CD4-positive, alpha-beta T cell treated with Interferon gamma for 1 hour (primary cell): ENCODE measurements around the gene LRRC25.

Source experiments
- DNase-seq: peaks from one replicate; pipeline ENCODE4 v3.0.0-alpha.2; 2020

Gene LRRC25

DNA sequence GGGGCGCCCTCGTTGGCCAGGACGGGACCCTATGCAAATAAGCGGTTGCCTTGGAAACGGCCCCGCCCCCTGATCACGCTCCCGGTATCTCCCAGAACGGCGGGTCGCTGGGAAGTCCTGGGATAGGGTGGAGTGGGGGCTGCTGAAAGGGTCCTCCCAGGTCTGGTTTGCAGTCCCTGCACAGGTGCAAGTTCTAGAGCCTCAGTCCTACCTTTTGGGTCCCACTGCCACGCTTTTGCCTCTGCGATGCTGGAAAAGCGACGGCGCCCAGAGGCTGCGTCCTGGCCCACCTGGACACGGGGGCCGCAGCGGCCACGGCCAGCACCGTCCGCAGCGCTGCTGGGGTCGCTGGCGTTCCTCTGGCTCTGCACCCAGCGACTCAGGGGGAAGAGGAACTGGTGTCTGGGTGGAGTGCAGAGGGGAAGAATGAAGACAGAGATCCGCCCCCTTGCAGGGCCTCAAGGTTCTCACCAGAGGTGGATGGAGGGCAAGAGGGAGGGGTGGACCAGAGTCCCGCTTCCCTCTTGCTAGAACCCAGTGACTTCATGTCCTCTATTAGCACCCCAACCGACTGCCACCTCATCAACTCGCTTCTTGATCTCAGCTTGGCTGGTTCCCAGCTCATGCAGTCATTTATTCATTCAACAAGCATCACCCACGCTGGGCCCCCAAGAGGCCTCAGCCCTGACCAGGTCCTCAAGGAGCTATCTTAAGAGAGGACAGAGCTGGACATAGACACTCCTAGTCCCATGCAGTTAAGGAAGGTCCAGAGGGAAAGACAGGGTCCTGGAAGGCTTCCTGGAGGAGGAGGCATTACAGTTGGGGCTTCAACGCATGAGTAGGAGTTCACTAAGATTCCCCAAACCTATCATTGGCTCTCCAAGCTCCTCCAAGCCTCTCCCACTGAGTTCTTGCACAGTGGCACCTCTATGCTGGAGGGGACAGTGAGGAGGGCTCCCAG is at the start of gene LRRC25:
TSS of gene LRRC25 (minus strand) at position 381 of the 961 bp plus-strand sequence. CDS start 659 bp downstream, outside the sequence.
- peak; percentile 81 for DNase-seq

DNA sequence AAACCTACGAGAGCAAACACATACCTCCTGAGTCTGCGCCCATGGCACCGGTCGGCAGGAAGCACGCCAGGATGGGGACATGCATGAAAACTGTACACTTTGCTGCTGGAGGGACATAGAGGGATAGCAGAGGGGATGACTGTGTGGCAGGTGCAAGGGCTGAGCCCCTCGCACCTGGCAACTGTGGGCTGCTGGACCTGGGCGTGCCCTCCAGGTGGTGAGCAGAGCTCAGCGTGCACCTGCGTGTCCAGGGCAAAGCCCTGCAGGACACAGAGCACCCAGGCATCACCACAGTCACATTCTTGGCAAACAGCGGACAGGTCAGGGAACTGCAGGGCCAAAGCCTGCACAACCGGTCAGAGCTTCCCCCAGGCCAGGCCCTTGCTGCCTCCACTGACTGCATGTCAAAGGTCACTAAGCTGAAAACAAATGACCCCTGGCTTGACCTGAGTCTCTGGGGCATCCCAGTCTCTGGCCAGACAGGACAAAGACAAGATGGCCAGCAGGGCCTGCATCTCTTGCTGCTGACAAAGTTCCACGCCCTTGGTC is 49.5 kb upstream of the LRRC25 start:
- DNase-seq = no peak

DNA sequence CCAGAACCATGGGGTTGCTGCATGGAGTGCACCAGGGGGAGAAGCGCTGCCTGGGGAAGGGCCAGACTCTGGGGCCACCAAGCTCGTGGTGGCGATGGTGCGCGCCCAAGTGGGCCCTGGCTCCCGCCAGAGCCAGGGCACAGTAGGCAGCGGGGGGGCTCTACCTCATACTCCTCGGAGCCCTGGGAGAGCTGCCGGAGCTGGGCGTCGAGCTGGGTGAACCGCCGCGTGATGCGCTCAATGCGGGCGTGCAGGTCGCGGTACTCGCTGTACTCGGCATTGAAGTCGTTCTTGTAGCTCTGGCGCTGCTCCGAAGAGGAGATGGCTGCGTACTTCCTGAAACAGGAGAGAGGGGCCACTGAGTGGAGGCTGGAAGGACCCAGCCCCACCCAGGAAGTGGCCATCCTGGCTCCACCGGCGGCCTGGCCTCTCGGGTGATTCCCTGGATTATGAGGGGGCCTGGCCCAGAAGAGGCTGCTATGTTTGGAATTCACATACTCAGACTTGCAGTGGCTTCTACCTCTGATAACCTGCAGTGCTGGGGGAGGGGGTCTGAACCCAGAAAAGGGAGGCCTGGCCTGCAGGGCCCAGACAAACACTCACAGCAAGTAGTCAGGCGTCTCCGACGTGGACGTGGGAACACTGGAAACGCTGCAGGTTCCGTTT is 48.9 kb upstream of the LRRC25 start:
- no peak for DNase-seq

DNA sequence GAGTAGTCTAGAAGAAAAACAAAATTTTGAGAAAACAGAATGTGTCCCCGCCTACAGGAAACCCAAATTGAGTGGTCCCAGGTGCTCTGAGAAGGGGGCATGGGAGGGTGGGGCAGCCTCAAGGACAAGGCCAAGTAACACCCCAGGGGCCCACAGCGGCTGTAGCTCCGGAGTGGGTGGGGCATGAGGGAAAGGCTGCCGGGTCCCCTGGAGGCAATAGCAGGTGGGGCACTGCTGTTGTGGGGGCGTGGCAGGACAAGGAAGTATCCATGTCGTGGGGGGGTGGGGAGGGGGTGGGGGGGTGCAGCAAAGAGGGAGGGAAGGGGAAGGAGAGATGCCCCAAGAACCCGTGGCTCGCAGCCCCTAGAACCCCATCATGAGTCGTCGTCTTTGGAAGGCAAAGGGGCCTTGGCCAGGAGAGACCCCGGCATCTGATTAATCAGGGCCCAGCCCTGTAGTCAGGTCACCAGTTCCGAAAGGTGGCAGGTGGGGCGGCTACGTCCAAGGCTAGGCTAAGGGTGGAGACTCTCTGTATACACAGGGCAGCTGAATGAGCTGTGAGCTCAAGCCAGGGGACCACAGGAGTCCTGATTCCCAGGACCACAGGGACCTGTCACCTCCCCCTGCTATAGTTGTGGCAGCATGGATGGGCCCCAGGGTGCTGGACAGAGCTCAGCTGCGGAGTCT is 48.0 kb upstream of the LRRC25 start:
- no peak for DNase-seq

DNA sequence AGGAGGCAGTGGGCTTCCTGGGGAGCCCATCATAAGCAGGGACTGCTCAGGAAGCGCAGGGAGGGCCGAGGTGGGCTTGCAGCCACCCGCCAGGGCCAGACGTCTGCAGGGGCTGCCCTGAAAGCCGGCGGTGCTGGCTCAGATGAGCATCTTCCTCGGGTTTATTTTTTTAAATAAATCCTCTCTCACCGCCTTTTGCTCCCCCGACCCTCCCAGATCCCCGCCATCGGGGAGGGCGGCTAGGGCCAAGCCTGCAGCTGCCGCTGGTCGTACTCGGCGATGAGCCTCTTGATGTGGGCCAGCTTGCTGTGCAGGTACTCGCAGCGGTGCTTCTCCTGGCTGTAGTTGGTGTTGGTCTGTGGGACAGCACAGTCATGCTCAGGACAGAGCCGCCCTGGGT is 47.1 kb upstream of the LRRC25 start:
- no peak for DNase-seq

DNA sequence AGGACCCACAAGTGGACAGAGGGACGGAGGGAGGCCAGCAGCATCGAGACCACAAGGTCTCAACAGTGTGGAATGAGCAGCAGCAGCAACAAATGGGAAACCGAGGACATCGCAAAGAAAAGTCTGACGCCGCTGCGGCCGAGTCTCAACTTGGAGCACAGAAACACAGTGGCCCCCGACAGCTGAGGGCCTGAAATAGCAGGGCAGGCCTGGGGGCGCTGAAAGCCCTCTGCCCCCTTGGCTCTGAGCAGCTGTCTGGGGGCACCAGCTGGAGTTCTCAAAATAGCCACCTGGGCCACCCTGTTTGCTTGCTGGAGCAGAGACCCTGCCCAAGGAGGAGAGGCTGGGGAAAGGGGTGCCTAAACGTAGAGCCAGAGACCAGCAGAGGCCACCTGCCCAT is 46.4 kb upstream of the LRRC25 start:
- no peak for DNase-seq

DNA sequence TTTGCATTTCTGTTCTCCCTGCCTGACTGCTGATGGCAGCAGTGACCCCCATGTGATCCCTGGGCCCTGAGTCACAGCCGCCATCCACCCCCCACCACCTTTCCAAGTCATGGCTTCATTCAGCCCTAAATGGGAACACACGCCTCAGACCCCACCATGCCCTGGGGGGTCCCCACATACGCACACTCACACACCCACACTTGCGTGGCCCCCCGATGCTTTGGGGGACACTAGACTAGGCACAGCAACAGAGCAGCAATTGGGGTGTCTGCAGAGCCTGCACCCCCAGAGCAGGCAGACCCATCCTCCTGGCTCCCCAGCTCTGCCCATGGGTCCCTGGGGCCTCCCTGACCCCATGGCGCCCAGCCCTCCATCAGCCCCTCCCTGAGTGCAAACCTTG is 46.0 kb upstream of the LRRC25 start:
- DNase-seq = no peak

DNA sequence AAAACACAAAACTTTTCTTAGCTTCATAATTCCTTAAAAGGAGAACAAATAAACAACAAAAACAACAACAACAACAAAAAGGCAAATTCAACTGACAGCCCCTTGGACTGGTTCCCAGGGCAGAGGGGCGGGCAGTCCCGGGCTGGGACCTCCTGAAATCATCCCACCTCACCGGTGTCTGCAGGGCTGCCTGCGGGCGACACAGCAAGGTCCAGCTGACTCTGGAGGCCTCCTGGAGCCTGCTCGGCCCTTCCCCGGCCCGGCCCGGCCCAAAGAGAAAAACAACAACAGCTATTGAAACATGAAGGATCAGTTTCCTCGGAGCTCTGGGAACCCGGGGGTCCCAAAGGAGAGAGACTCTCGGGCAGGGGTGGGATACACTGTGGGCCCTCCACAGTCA is 45.5 kb upstream of the LRRC25 start:
- DNase-seq = no peak

DNA sequence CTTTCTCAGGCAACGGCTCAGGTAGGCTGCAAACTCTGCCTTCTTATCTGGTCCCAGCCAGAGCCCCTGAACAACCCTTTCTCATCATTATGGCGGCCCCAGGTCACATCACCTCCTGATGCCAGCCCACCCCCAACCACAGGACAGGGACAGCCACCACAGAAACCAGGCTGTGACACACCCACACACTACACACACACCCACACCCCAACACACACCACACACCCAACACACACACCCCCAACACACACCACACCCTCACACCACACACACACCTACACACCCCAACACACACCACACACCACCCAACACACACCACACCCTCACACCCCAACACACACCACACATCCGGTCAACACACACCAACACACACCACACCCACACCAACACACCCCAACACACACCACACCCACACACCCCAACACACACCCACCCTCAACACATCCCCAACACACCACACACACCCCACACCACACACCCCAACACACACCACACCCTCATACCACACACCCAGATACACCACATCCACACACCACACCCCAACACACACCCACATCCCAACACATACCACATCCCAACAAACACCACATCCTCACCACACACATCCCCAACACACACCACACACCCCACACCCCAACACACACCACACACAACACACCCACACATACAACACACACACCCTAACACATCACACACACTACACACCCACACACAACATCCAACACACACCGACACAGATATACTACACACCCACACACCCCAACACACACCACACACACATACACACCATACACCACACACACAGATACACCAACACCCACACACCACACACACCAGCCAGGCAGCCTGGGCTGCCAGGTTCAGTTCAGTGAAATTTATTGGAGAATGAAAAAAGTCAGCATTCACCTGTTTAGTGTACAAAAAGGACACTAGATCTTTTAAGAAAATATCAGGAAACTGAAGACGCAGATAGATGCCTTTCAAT is 44.7 kb upstream of the LRRC25 start:
- peak; percentile 63 for DNase-seq

DNA sequence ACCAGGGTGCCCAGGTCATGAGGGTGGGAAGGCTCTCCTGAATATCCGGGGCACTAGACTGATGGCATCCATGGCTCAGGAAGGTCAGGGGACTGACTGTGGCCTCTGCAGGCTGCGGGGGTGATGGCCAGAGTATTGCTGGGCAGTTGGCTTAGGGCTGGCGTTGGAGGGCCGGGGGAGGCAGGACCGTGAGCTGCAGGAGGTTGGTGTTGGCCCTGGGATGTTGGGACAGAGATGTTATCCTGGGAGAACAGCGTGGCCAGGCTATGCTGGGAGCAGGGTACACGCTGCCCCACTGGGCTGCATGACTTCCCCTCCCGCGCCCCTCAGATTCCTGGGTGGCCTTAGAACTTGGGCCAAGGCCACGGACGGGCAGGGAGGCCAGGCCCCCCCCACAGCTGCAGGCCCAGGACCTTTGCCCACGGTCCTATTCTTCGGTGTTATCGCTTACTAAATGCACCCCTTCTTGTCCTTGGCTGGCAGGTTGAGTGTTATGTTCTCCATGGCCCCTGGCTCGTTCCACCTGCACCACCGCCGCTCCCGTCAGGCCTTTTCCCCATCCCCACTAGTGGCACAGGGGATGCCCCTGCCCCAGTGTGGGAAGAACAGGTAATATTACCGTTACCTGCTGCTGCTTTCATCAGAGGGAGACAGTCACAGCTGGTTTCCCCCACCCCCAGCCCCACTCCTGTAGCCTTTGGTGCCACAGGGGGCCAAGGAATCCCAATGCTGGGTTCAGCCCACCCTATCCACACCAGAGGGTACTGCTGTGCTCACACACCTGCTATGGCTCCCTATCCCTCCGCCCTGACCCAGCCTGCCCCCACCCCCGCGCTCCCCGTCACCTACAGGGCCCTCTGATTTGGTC is 43.7 kb upstream of the LRRC25 start:
- no peak for DNase-seq

DNA sequence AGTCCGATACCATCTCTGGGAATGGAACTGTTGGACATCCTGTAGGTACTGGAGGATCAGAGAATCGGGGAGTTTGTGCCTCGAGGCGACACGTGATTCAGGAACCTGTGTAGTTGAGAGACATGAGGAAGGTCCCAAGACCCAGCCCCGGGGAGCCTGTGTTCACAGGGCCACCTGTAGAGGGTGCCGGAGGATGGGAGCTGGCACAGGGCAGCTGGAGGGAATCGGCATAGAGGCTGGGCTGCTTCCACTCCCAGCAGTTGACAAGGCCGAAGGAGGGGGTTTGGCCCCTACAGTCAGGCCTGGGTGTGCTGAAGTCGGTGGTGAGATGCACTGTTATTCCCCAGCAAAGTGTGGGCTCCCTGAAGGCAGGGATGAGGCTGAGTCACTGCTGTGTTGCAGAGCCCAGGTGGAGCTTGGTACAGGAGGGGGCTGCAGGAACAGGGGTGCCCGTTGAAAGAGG is 43.0 kb upstream of the LRRC25 start:
- peak; percentile 22 for DNase-seq

DNA sequence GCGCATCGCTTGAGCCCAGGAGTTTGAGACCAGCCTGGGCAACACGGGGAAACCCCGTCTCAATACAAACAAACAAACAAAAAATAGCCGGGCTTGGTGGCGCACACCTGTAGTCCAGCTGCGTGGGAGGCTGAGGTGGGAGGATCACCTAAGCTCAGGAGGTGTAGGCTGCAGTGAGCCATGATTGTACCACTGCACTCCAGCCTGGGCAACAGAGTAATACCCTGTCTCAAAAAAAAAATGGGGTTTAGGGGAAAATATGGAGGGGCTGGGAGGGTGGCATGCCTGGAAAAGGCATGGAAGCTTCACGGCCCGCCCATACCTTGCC is 42.5 kb upstream of the LRRC25 start:
- DNase-seq = no peak

DNA sequence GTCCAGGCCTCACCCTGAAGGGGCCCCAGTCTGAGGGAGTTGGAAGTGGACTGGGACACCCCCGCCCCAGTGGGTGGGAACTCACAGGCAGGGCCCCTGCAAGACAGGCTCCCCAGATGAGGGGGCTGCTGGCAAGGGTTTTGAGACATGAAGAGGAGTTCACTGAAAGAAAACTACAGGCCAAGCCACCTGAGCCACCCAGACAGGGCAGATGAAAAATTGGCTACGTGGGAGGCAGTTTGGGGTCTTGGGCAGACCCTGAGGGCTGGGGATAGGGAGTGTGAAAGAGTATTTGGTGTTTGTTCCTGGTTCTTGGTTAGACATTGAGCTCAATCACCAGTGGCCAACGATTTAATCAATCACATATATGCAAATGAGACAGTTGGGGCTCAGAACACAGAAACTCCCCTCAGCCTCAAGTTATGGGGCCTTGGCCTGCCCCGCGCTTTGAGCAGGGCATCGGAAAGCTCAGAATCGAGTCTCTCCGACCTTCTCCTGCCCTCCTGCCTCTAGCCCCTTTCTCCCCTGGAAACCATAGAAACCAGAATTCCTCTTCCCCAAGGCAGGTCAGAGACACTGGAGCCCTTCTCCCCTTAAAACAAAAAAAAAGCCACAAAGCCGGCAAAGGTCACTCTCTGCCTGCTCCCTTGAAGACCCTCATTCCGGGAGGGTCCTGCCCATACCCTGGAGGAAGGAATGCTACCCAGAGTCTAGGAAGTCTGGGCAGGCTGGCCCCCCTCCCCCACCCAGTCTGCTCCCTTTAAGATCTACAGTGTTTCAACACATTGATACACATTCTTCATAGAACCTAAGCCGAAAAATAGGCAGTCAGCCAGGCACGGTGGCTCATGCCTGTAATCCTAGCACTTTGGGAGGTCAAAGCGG is 41.8 kb upstream of the LRRC25 start:
- DNase-seq = no peak

DNA sequence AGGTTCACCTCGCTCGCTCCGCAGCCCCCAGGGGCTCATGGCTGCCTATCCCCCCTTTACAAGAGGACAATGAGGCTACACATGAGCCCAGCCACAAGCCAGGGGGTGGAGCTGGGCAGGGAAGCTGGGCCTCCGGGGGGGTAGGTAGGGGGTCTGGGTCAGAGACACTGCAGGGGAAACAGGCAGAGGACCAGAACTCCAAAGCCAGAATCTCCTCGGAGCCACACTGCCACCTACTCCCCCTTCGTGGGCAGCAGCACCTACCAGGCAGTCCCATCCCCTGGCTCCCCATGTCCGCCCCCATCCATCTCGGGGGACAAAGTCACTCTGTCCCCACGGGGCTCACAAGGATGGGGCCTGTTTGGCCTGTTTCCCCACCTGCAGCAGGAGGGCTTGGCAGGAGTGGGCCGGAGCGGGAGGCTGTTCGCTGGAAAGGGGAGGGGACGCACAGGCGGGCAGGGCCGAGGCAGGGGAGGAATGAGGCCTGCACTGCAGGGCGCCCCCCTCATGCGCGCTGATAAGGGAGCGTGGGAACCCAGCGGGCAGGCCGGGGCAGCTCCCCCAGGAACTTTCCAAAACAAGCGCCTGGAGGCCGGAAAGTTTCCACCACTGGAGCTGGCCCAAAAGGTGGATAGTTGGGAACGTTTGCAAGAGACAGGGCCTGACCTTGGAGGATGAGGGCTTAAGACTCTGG is 41.1 kb upstream of the LRRC25 start:
- no peak for DNase-seq

DNA sequence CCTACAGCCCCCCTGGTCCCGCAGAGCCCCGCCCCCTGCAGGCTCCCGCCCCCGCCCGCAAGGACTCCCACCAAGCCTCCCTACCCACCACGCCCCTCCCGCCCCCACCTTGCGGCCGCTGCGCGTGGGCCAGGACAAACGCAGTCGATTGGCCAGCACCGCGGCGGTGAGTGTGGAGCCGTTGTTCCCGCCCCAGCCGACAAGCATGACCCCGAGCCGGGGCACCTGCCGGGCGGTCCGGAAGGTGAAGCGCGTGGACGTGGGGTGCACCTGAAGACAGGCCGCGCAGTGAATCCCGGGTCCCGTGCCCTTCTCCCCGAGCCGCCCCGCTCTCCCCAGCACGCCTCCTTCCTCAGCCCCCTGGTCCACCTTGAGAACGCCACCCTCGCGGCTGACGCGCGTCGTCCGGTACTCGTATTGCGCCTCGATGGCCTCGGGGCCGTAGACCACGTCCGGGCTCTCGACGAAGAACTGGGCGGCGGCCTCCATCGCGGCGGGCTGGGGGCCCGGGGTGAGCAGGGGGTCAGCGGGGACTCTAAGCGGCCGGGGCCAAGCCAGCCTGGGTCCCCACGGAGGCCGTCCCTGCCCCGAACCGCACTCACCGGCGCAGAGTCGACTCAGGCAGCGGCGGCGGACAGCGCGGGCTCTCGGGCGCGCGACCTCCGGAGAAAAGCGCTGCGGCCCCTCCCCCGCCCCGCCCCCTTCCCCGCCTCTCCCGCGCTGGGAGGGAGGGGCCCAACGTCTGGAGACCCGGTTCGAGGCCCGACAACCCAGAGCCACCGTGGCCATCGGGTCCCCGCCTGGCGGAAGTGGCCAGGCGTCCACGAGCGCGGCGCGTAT is 40.3 kb upstream of the LRRC25 start, which contains the start of gene ISYNA1:
TSS of gene ISYNA1 (minus strand) at position 643 of the 840 bp plus-strand sequence. CDS start at position 489, 154 bp downstream.
- peak; percentile 53 for DNase-seq

DNA sequence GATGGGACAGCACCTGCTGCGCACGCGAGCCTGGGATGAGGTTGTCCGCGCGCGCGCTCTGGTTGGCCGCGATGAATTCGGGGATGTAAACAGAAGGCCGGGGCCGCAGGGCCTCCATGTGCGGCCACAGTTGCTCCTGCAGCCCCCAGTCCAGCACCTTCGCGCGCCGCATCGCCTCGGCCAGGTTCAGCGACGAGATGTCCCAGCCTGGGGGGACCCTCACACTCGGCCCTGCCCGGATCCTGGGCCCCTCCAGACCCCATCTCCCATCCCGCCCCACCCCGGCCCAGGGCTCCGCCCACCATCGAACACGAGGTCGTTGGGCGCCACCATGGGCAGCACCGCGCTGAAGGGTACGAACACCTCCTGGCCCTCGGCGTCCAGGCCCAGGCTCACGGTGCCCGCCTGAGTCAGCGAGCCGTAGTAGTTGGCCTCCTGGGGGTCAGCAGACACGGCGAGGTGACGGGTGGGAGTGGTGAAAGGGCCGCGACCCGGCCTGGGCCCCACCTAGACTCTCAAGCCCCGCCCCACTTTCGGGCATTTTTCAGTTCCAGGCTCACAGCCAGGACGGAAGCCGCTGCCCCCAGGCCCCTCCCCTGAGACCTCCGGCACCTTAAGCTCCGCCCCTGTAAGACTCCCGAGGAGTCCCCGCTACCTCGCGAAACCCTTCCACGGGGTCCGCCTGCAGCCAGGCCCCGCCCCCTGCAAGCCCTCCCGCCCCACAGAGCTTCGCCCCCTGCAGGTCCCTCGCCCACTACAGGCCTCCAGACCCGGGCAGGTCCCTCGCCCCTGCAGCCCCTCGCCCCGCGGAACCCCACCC is 39.5 kb upstream of the LRRC25 start:
- DNase-seq = peak; percentile 86
